GM11168 (cell line): ENCODE results near the gene AFG1L.
"Not testable (repeated sequence)": the region's sequence is repeated elsewhere in the genome, so short reads cannot be mapped to it uniquely, and the experiment has no call there.

Experiments used
- in situ Hi-C: fragments of 300-500 bp; cut with MboI; formaldehyde crosslinking; loops from one replicate; pipeline ENCODE4 v1.12.0; 2022; ENCODE audit warnings: low sequenced_read_pairs; ENCODE audit not compliant: unreplicated experiment

The AFG1L gene

DNA sequence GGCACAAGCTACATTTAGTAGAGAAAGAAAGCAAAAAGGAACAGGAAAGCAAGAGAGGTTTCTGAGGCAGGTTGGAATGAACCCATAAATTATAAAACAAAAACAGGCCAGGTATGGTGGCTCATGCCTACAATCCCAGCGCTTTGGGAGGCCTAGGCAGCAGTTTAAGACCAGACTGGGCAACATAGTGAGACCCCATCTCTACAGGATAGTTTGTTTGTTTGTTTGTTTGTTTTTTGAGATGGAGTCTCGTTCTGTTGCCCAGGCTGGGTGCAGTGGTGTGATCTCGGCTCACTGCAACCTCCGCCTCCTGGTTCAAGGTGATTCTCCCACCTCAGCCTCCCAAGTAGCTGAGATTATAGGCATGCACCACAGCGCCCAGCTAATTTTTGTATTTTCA is 49.0 kb downstream of the AFG1L start:
- in situ Hi-C loops, result no loop called here

DNA sequence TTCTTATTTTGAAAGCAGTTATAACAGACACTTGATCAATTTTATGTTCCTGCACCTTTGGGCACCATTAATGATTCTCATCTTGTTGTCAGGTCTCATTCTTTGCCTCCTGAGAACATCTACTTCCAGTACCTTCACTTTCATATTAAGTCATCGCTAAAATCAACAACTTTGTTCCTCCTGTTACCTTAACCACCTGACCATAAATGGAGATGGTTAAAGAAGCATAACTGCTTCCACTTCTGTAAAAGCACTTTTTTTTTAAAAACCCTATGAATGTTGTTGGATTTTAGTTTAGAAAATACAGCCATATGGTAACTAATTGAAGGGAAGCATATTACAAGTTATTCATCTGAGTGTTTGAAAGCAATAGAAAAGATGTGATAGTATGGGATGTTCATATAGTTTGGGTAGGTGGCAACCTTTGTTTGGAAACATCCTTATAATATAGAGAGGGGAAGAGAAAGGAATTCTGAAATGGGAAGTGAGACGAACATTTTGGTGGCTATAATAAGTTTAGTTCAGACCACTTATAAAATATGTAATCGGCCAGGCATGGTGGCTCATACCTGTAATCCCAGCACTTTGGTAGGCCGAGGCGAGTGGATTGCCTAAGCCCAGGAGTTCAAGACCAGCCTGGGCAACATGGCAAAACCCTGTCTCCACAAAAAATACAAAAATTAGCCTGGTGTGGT is 53.9 kb downstream of the AFG1L start:
- in situ Hi-C loops, result no loop called here

DNA sequence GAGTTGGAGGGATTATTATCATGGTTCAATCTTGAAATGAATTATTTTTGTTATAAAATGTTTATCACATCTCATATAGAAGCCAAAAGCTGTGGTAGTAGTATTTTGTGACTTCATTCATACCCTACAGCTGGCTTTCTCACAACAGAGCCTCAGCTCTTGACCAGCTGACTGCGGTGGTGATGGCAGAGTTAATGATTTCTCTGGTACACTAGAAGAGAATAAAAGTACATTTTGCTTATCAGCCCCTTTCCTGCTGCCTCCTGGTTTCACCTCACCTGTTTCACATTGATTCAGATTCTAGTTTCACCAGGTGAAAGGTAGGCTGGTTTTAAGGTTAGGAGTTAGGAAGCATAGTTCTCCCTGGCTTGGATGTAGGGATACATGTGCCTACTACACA is 55.7 kb downstream of the AFG1L start:
- in situ Hi-C loops, result no loop called here

DNA sequence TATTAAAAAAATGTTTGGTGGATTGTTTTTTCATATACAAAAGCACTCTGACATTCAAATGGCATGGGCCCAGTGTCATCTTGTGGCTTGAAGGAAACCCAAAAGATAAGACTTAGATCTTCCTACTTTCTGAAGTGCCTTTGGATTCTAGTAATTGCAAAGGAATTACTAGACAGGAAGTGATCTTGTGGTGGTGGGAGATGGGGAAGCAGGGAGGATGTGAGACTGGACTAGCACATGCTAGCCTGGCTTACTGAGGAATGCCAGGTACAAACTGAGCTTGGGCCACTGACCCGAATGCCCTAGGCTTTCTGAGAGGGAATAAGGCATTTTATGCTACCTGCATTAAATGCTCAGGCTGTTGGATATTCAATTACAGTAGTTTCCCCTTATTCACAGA is 59.0 kb downstream of the AFG1L start:
- in situ Hi-C loops, result no loop called here

DNA sequence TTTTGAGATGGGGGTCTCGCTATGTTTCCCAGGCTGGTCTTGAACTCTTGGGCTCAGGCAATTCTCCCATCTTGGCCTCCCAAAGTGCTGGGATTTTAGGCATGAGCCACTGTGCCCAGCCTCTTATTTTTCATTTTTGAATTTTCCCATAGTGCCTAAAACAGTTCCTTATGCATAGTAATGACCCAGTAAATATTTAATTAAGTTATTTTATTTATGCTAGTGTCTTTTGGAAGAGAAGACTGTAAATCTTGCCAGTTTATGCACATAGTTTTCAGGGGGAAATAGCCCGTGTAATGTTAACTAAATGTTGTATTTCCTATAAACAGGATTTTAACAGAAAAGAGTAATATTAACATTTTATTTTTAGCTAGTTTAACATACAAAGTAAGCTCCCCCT is 60.3 kb downstream of the AFG1L start:
- in situ Hi-C loops, result no loop called here

DNA sequence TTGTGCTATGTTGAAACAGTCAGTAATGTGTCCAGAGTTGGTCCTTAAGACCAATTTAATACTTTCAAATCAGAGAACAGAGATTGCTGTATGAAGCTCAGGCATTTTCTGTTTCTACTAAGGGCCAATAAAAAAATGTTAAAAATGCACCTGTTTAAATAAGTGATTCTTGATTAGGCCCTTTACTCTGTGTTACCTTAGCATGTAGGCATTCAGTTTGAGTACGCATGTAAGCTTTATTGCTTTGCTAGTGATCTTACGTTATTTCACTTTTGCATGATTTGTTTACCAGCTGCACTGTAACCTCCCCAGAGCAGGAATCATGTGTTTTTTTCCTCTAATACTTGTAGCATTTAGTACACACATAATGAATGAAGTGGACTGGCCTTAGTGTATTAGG is 61.0 kb downstream of the AFG1L start:
- in situ Hi-C loops, result no loop called here

DNA sequence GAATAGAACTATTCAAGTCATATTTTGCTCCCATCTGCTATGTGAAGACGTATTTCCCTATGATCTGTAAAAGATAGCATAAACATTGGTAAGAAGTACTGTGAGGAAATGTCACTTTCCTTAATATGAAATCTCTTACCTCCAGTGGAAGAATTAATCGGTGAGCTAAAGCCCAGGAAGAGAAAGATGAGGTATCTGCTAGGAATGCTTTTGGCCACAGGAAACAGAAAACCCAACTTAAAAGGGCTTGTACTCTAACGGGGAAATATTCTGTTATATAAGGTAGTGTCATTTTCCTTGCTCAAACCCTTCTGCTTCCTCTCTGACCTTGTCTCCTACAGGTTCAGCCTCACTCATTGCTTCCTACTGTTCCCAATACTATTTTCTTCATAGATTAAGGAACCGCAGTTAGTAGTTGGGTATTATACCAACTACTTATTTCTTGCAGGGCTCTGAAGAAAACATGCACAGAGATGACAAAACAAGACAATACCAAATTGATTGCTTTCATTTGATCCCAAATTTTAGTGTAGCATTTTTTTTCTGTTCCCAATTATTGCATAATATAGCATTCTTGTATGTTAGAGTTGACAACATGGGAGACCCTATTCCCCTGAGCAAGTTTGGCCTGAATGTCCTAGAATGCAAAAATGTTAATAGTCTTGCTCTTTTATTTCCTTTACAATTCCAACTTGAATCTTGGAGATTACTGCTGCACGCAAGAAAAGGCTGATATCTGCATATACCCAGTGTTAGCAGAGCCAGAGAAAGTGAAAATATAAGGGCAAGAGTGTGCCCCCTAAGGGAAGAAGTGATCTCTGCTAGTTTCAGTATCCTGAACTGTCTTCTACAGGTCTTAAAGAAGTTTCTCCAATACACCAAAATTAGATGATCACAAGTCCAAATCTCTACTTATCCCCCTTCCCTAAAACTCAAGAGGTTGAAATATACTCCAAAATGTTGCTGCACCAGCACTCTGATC is 65.3 kb downstream of the AFG1L start:
- in situ Hi-C loops, result no loop called here

DNA sequence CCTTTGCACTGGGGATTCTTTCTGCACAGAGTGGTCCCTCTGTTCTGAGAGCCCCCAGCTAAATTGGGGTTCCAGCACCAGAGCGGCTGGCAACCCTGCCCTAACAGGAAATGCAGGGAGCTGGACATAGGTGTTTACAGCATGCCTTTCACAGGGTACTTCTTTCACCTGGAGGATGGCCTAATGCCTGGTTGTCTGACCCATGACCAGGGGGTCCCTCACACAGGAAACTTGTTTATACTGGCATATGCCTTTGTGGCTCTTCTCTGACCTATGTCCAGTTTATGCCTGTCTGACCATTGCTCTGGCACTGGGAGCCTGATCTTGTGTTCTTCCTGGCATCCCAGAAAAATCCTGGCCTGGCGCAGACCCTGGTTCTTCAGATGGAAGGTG is 66.1 kb downstream of the AFG1L start:
- in situ Hi-C loops, result no loop called here

DNA sequence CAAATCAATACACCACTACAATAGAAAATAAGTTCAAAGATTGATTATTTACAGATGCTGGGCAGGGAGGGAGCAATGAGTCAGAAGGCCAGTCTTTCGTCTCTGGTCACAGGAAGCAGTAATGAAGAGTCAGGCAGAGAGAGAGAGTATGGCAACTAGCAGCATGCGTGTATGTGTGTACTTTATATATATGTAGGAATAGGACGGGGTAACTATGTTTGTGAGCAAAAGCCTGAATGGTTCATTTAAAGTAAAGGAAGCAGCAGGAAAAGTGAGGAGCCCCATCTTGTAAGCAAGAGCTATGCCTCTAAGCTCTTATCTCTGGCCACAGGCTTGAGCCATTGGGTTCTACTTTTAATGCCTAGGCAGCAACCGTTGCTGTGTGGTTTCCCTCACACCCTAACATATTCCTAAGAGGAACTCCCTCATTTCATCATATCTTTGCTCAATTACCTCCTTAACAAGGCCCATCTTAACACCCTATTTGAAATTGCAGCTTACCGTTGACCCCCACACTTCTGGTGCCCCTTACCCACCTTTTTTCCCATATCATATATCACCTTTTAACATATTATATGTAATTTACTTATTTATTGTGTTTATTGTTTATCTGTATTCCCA is 66.6 kb downstream of the AFG1L start:
- in situ Hi-C loops, result no loop called here

DNA sequence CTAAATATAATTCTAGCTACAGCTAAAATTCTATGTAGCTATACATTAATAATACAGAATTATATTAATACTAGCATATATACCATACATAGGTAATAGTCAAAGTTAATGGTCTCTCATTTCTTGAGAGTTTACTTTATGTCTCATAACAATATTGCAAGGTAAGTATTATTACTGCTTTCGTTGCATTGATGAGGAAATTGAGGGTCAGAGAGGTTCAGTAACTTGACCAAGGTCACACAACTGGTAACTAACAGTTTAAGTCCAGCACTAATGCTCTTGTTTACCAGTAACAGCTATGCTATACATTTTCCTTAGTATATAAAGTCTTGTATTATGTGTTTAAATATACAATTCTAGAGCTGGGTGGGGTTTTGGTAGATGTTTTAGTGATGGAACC is 67.6 kb downstream of the AFG1L start:
- in situ Hi-C loops, result no loop called here

DNA sequence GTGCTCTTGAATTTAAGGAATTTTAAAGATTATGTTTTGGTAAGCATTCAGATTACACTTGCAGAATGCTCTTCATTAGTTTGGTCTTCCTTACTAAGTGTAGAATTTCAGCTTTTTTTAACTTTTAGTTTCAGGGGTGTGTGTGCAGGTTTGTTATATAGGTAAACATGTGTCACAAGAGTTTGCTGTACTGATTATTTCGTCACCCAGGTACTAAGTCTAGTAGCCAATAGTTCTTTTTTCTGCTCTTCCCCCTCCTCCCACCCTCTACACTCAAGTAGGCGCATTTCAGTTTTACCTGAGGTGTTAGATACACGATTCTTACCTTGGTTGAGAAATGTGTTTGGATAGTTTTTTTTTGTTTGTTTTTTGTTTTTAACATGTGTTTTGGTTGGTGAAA is 68.3 kb downstream of the AFG1L start:
- in situ Hi-C loops, result no loop called here

DNA sequence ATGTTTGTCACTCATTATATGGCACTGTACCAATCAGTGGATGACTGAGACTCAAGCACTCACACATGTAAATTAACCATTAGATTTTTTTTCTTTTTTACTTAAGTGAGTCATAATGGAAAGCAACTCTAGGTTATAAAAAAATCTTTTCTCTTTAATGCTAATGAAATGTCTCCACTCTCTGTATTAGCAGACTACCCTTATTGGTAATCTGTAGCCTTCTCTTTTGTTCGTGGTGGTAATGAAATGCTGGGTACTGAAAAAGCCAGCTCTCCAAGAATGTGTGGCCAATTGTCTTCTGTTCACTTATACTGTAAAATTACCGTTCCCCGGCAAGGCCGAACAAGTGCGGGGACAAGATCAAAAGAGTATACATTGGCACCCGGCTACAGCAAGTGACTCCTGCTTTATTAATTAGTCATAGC is 69.0 kb downstream of the AFG1L start:
- in situ Hi-C loops, result no loop called here

DNA sequence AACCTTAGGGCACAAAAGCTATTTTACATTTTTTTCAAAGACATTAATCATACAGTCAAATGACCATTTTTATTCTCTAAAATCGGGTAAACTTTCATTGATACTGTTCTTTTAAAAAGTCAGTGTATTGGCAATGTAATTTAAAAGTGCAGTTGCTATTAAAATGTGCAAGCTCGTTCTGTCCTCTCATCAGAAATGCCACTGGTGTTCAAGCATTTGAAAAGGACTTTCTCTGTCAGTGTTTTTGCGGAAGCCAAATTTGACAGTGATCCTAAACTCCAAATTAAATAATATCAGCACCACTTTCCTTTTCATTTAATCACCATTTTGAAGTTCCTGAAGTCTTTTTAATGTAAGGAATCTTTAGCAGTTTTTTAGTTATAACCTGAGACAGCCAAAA is 69.6 kb downstream of the AFG1L start:
- in situ Hi-C loops, result no loop called here

DNA sequence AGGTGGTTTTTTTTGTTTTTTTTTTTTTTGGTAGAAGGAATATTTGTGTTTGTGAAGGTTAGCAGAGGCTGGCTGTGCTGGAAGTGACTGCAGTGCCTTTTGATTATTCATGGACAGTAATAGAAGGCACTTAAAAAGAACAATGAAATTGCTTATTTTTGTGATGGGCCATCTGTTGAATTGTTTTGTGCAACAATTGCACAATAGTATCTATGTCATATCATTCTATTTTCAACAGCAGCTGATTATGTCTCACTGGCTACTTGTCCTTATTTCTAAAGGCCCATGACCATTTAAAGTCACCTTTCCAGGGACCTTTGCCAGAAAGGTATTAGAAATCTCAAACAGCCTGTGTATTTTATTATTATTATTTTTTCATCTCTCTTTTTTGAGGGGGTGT is 70.6 kb downstream of the AFG1L start:
- in situ Hi-C loops, result no loop called here

DNA sequence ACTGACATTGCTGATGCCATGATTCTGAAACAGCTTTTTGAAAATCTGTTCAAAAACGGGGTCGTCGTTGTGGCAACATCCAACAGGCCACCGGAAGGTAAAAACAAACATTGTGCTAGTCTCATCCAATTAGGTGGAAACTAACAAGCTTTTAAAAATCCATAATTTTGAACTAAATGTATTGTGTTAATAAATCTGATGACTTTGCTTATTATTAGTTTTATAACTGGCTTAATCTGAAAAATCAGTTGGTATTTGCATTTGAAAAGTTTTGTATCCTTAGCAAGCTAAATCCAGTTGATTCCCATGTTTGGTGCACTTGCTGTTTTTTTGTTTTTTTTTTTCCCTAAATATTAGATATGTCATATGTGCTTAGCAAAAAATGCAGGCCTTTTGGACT is 71.4 kb downstream of the AFG1L start:
- in situ Hi-C loops, result no loop called here

DNA sequence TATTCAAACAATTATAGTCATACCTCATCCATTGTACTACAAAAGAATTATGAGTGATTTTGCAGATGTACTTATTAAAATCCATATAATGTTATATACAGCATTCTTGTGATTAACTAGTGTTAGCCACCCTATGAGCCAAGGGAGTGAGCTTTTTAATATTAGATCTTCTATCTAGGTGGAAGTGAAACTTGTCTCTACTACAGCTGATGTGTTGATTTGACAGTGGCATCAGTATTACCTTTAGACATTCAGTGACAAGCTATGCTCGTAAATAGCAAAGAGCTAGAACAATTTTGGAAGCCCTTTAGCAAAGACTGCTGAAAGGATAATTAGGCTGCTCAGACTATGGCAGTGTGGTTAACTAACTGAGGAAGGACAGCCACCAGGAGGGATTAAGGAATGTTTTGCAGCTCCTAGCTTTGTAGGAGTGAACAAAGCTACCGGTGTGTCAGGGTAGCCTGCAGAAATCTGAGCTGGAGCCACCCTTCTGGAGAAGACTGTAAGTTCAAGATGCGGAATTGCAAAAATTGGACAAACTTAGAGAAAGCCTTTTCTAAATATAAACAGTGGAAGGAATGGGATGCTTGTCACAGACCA is 73.7 kb downstream of the AFG1L start:
- in situ Hi-C loops, result no loop called here

DNA sequence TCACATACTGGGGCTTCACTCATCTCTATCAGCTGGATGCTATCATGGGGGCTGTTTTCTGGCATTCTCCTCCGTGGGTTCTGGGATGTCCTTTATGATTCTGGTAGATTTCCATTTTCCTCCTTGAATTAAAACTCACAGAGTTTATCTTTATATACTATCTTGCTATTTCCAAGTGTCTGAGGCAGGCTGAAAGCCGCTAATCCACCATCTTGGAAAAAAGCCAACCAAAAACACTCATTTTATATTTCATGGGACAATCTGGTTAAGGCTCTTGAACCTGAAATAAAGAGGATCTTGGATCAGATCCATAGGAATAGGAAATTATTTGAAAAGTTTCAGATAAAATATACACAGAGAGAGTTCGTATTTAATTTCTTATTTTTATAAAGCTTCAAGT is 86.0 kb downstream of the AFG1L start:
- in situ Hi-C loops, result no loop called here

DNA sequence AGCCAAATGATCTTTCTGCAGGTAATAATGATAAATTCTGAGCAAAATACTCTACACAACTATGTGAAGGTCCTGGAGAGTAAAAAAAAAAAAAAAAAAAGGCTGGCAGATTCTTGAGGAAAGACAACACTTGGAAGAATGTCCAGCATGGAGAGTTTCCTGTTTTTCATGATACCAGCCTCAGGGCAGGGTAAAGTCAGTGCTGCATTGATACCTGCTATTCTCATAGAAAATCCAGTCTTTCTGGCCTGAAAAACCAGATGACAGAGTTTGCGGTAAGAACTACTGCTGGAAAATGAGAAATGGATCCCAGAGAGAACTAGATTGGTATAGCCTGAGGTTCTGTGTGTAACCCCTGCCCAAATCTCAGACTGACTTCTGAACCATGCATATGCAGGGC is 89.1 kb downstream of the AFG1L start:
- in situ Hi-C loops, result no loop called here

DNA sequence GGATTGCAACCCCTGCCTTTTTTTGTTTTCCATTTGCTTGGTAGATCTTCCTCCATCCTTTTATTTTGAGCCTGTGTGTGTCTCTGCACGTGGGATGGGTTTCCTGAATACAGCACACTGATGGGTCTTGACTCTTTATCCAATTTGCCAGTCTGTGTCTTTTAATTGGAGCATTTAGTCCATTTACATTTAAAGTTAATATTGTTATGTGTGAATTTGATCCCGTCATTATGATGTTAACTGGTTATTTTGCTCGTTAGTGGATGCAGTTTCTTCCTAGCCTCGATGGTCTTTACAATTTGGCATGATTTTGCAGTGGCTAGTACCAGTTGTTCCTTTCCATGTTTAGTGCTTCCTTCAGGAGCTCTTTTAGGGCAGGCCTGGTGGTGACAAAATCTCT is 94.3 kb downstream of the AFG1L start:
- in situ Hi-C loops, result not testable (repeated sequence)

DNA sequence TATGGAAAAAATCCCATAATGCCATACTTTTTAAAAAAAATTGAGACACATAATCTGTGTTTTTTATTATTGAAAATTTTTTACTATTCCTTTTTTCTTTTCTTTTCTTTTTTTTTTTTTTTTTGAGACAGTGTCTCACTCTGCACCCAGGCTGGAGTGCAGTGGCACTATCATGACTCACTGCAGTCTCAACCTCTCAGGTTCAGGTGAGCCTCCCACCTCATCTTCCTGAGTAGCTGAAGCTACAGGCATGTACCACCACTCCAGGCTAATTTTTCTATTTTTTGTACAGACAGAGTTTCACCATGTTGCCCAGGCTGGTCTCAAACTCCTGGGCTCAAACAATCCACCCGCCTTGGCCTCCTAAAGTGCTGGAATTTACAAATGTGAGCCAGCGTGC is 100.4 kb downstream of the AFG1L start:
- in situ Hi-C loops, result no loop called here

DNA sequence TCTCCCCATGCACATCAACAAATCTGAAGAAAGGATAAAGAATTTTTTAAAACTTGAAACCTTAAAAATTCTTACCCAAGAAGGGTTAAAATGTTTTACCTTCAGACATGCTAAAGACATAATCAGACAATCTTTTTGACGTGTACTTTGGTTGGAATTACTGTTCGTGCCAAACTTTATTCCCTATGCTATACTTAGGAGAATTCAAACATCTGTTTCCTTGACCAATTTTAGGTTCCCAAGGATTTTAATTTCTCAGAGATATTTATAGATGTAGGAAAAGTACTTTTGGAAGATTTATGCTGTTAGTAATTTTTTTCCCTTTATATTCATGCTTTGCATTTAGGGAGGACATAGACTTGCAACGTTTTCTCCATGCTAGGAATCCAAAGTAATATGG is 108.4 kb downstream of the AFG1L start:
- in situ Hi-C loops, result no loop called here
